ENCODE results near the gene TEAD4. TPM values are rescaled to one million over a fixed set of nuclear protein-coding genes. Genes with fewer than 3 reads are reported as not detected.

Gene TEAD4
- total RNA-seq, 4 donors from 2014 or later, result 14.8 to 34.3 (median 23.4) TPM

- intact Hi-C loops (cut with DNase I; ENCODE audit: low total_unique reads), result no loop called here
- TF ChIP-seq POLR2A (IDR thresholded peaks at IDR 0.05), result no peak
- TF ChIP-seq CTCF (IDR thresholded peaks at IDR 0.05), result no peak
- no peak overlapping the region for H3K4me3 ChIP-seq (ENCODE audit: low read depth, poor library complexity, severe bottlenecking)
- DNase-seq (ENCODE audit: low spot score in 2 of 2), result no peak
- WGBS, 2 donors, result 81 to 82% methylated on average over 5 of the region's 5 CpGs
These were observed 33.5 kb downstream of the TEAD4 start for GRCh38 chr12:2992724-2993123.

DNA sequence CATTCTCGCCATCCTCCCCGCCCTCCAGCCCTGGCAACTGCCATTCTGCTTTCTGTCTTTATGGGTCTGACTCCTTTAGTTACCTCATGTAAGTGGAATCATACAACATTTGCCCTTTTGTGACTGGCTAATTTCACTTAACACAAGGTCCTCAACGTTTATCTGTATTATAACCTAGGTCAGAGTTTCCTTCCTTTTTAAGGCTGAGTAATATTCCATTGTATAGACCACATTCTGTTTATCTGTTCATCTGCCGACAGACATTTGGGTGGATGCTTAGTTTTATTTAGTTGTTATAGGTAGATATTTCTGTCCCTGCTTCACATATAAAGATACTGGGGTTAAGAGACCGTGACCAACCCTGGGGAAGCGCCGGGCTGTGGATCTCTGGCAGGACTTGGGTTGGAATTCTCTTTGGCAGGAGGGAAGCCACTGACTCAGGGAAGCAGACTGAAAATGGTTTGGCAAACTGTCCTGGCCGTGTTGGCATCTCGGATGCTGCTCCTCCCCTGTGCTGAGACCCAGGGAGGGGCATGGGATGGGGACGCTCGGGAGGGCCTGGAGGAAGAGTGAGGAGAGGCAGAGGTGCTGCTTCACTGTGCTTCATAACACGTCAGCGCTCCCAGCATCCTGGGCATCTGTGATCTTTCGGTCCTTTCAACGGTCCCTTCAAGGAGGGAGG, 38.9 kb downstream of the TEAD4 start:
- TF ChIP-seq CTCF (IDR thresholded peaks at IDR 0.05), result no peak
- no peak for TF ChIP-seq POLR2A (IDR thresholded peaks at IDR 0.05)
- 80 to 84% methylated on average over 14 to 15 of the region's 15 CpGs for WGBS, 2 donors
- intact Hi-C loops (cut with DNase I; ENCODE audit: low total_unique reads), result no loop called here
- no peak for DNase-seq (ENCODE audit: low spot score in 2 of 2)
- no peak overlapping the region for H3K4me3 ChIP-seq (ENCODE audit: low read depth, poor library complexity, severe bottlenecking)

DNA sequence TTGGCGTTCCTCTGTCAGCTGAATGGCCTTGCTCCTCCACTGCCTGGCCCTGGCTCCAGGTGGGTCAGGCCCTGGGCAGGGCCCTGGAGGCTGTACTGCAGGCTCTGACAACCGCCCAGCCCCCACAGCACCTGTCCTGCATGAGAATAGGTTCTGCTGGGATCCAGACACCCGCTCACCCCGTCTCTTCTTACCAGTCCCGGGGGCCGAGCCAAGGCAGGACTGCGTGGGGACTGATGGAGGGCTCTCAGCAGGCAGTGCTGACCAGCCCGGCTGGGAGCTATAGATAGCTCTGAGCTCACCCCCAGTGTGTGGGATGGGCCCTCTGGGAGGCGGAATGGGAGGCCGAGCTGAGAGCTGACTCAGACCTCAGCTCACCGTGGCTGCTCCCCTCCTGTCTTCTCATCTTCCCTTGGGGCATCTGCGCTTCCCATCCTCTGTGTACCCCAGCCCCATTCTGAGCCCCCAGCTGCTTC, 39.6 kb downstream of the TEAD4 start:
- DNase-seq (ENCODE audit: low spot score in 2 of 2), result no peak
- no peak overlapping the region for H3K4me3 ChIP-seq (ENCODE audit: low read depth, poor library complexity, severe bottlenecking)
- no peak for TF ChIP-seq CTCF (IDR thresholded peaks at IDR 0.05)
- no peak for TF ChIP-seq POLR2A (IDR thresholded peaks at IDR 0.05)
- intact Hi-C loops (cut with DNase I; ENCODE audit: low total_unique reads), result no loop called here
- 63 to 66% methylated on average over 7 to 12 of the region's 12 CpGs for WGBS, 2 donors

- 89% methylated on average over 23 of the region's 23 CpGs for WGBS, 2 donors
- intact Hi-C loops (cut with DNase I; ENCODE audit: low total_unique reads), result no loop called here
- H3K4me3 ChIP-seq (ENCODE audit: low read depth, poor library complexity, severe bottlenecking), result no peak overlapping the region
- no peak for DNase-seq (ENCODE audit: low spot score in 2 of 2)
- no peak for TF ChIP-seq CTCF (IDR thresholded peaks at IDR 0.05)
- TF ChIP-seq POLR2A (IDR thresholded peaks at IDR 0.05), result no peak
These were observed 40.2 kb downstream of the TEAD4 start for GRCh38 chr12:2999265-2999841.

DNA sequence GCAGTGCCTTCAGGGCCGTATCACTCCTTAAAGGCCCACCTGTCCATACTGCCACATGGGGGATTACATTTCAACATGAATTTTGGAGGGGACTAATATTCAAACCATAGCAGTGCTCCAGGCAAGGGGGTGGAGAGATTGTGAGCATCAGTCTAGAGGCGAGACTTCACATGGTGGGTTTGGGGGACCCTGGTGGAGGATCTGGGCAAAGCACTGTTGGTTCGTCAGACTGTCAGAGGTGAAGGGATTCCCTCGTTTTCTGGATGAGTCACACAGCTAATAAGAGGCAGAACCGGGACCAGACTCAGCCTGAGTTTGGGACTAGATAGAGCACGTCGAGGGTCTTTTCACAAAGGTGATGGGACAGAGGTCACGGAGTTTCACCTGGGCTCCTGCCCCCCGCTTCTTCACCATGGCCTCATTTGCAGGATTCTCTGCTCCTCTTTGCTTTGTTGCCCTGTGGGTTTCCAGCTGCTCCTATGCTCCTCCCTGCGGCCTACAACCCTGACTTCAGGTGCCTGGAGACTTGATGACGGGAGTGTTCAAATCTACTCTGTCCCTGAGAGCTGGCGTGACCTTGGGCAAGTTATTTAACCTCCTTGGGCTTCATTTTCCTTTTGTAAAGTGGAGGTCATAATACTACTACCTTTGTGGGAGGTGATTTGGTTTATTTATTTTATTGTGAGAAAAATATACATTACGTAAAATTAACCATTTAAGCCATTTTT, 41.5 kb downstream of the TEAD4 start:
- no peak for TF ChIP-seq CTCF (IDR thresholded peaks at IDR 0.05)
- intact Hi-C loops (cut with DNase I; ENCODE audit: low total_unique reads), result no loop called here
- WGBS, 2 donors, result 55 to 75% methylated on average over 13 of the region's 13 CpGs
- DNase-seq (ENCODE audit: low spot score in 2 of 2), result no peak
- no peak overlapping the region for H3K4me3 ChIP-seq (ENCODE audit: low read depth, poor library complexity, severe bottlenecking)
